Measurements from ENCODE around the gene FBF1.
"Not testable (repeated sequence)": the region's sequence is repeated elsewhere in the genome, so short reads cannot be mapped to it uniquely, and the experiment has no call there.

The FBF1 gene

GRCh38 chr17:75976175-75976848 is 35.5 kb upstream of the FBF1 start:
- Histone ChIP-seq H3K27me3 (ENCODE audit: control insufficient read depth in 2 of 2, insufficient read depth in 2 of 2, low read length in 2 of 2) (no peaks in the 10 kb centered on the region), H3K4me3 (ENCODE audit: low read length in 2 of 2) (peak overlapping the region; percentile 35 to 71), H3K9me3 (ENCODE audit: control insufficient read depth in 2 of 2, low read length in 2 of 2) (no peaks in the 10 kb centered on the region), H3K4me1 (ENCODE audit: control insufficient read depth in 2 of 2, insufficient read depth in 2 of 2, low read length in 2 of 2) (peaks cover 28 to 29% of the 10 kb centered on the region in 2 donors), H3K27ac (ENCODE audit: low read depth in 2 of 2, low read length in 2 of 2) (peak overlapping the region; percentile 74 to 82), H3K9ac (ENCODE audit: low read depth in 1 of 2, low read length in 2 of 2) (peak overlapping the region; percentile 62 to 65), H3K36me3 (ENCODE audit: control insufficient read depth in 2 of 2, insufficient read depth in 2 of 2, low read length in 2 of 2) (peaks cover 10 to 11% of the 10 kb centered on the region in 2 donors)

- peak overlapping the region; percentile 54 to 82 for H3K27ac ChIP-seq (ENCODE audit: low read depth in 2 of 2, low read length in 2 of 2)
- H3K4me1 ChIP-seq (ENCODE audit: control insufficient read depth in 2 of 2, insufficient read depth in 2 of 2, low read length in 2 of 2) = peaks cover 28 to 29% of the 10 kb centered on the region in 2 donors
- peaks cover 11% of the 10 kb centered on the region in 2 donors for H3K36me3 ChIP-seq (ENCODE audit: control insufficient read depth in 2 of 2, insufficient read depth in 2 of 2, low read length in 2 of 2)
- no peaks in the 10 kb centered on the region for H3K27me3 ChIP-seq (ENCODE audit: control insufficient read depth in 2 of 2, insufficient read depth in 2 of 2, low read length in 2 of 2)
- H3K4me3 ChIP-seq (ENCODE audit: low read length in 2 of 2) = peak overlapping the region; percentile 35 to 37
- H3K9ac ChIP-seq (ENCODE audit: low read depth in 1 of 2, low read length in 2 of 2) = peak overlapping the region in 1 of 2 donors; percentile 62
- H3K9me3 ChIP-seq (ENCODE audit: control insufficient read depth in 2 of 2, low read length in 2 of 2) = no peaks in the 10 kb centered on the region
These were observed 34.9 kb upstream of the FBF1 start for GRCh38 chr17:75975757-75976174.

- not testable (repeated sequence) for H3K4me3 ChIP-seq (ENCODE audit: low read length in 2 of 2); H3K27me3 ChIP-seq (ENCODE audit: control insufficient read depth in 2 of 2, insufficient read depth in 2 of 2, low read length in 2 of 2); H3K9me3 ChIP-seq (ENCODE audit: control insufficient read depth in 2 of 2, low read length in 2 of 2)
- H3K4me1 ChIP-seq (ENCODE audit: control insufficient read depth in 2 of 2, insufficient read depth in 2 of 2, low read length in 2 of 2) = peaks cover 22 to 26% of the 10 kb centered on the region in 2 donors
- peak overlapping the region in 1 of 2 donors; percentile 38 for H3K9ac ChIP-seq (ENCODE audit: low read depth in 1 of 2, low read length in 2 of 2)
- peaks cover 14 to 17% of the 10 kb centered on the region in 2 donors for H3K36me3 ChIP-seq (ENCODE audit: control insufficient read depth in 2 of 2, insufficient read depth in 2 of 2, low read length in 2 of 2)
- H3K27ac ChIP-seq (ENCODE audit: low read depth in 2 of 2, low read length in 2 of 2) = peak overlapping the region; percentile 54 to 82
These were observed 34.3 kb upstream of the FBF1 start for GRCh38 chr17:75975187-75975586.

- H3K36me3 ChIP-seq (ENCODE audit: control insufficient read depth in 2 of 2, insufficient read depth in 2 of 2, low read length in 2 of 2) = peaks cover 19 to 23% of the 10 kb centered on the region in 2 donors
- no peak overlapping the region for H3K27ac ChIP-seq (ENCODE audit: low read depth in 2 of 2, low read length in 2 of 2)
- H3K27me3 ChIP-seq (ENCODE audit: control insufficient read depth in 2 of 2, insufficient read depth in 2 of 2, low read length in 2 of 2) = no peaks in the 10 kb centered on the region
- H3K4me1 ChIP-seq (ENCODE audit: control insufficient read depth in 2 of 2, insufficient read depth in 2 of 2, low read length in 2 of 2) = peaks cover 2 to 8% of the 10 kb centered on the region in 2 donors
- H3K9ac ChIP-seq (ENCODE audit: low read depth in 1 of 2, low read length in 2 of 2) = no peak overlapping the region
- H3K4me3 ChIP-seq (ENCODE audit: low read length in 2 of 2) = no peak overlapping the region
- H3K9me3 ChIP-seq (ENCODE audit: control insufficient read depth in 2 of 2, low read length in 2 of 2) = no peaks in the 10 kb centered on the region
These were observed 29.8 kb upstream of the FBF1 start for GRCh38 chr17:75970626-75971025.

- no peak overlapping the region for H3K27ac ChIP-seq (ENCODE audit: low read depth in 2 of 2, low read length in 2 of 2)
- no peak overlapping the region for H3K9ac ChIP-seq (ENCODE audit: low read depth in 1 of 2, low read length in 2 of 2)
- H3K36me3 ChIP-seq (ENCODE audit: control insufficient read depth in 2 of 2, insufficient read depth in 2 of 2, low read length in 2 of 2) = peaks cover 19 to 21% of the 10 kb centered on the region in 2 donors
- H3K27me3 ChIP-seq (ENCODE audit: control insufficient read depth in 2 of 2, insufficient read depth in 2 of 2, low read length in 2 of 2) = no peaks in the 10 kb centered on the region
- peaks cover 0 to 3% of the 10 kb centered on the region in 2 donors for H3K4me1 ChIP-seq (ENCODE audit: control insufficient read depth in 2 of 2, insufficient read depth in 2 of 2, low read length in 2 of 2)
- no peaks in the 10 kb centered on the region for H3K9me3 ChIP-seq (ENCODE audit: control insufficient read depth in 2 of 2, low read length in 2 of 2)
- H3K4me3 ChIP-seq (ENCODE audit: low read length in 2 of 2) = no peak overlapping the region
These were observed 29.2 kb upstream of the FBF1 start for GRCh38 chr17:75970011-75970523.

GRCh38 chr17:75969044-75969443 is 28.2 kb upstream of the FBF1 start:
- not testable (repeated sequence) for H3K4me1 ChIP-seq (ENCODE audit: control insufficient read depth in 2 of 2, insufficient read depth in 2 of 2, low read length in 2 of 2); H3K4me3 ChIP-seq (ENCODE audit: low read length in 2 of 2); H3K27me3 ChIP-seq (ENCODE audit: control insufficient read depth in 2 of 2, insufficient read depth in 2 of 2, low read length in 2 of 2); H3K9me3 ChIP-seq (ENCODE audit: control insufficient read depth in 2 of 2, low read length in 2 of 2); H3K27ac ChIP-seq (ENCODE audit: low read depth in 2 of 2, low read length in 2 of 2); H3K9ac ChIP-seq (ENCODE audit: low read depth in 1 of 2, low read length in 2 of 2)
- H3K36me3 ChIP-seq (ENCODE audit: control insufficient read depth in 2 of 2, insufficient read depth in 2 of 2, low read length in 2 of 2) = peaks cover 21 to 24% of the 10 kb centered on the region in 2 donors

GRCh38 chr17:75965468-75965867 is 24.6 kb upstream of the FBF1 start:
- Histone ChIP-seq H3K27me3 (ENCODE audit: control insufficient read depth in 2 of 2, insufficient read depth in 2 of 2, low read length in 2 of 2) (no peaks in the 10 kb centered on the region), H3K27ac (ENCODE audit: low read depth in 2 of 2, low read length in 2 of 2) (no peak overlapping the region), H3K4me3 (ENCODE audit: low read length in 2 of 2) (no peak overlapping the region), H3K9ac (ENCODE audit: low read depth in 1 of 2, low read length in 2 of 2) (no peak overlapping the region), H3K36me3 (ENCODE audit: control insufficient read depth in 2 of 2, insufficient read depth in 2 of 2, low read length in 2 of 2) (peaks cover 11 to 13% of the 10 kb centered on the region in 2 donors), H3K4me1 (ENCODE audit: control insufficient read depth in 2 of 2, insufficient read depth in 2 of 2, low read length in 2 of 2) (no peaks in the 10 kb centered on the region), H3K9me3 (ENCODE audit: control insufficient read depth in 2 of 2, low read length in 2 of 2) (no peaks in the 10 kb centered on the region)

- H3K27ac ChIP-seq (ENCODE audit: low read depth in 2 of 2, low read length in 2 of 2) = no peak overlapping the region
- H3K9ac ChIP-seq (ENCODE audit: low read depth in 1 of 2, low read length in 2 of 2) = no peak overlapping the region
- no peak overlapping the region for H3K4me3 ChIP-seq (ENCODE audit: low read length in 2 of 2)
- H3K27me3 ChIP-seq (ENCODE audit: control insufficient read depth in 2 of 2, insufficient read depth in 2 of 2, low read length in 2 of 2) = no peaks in the 10 kb centered on the region
- H3K9me3 ChIP-seq (ENCODE audit: control insufficient read depth in 2 of 2, low read length in 2 of 2) = no peaks in the 10 kb centered on the region
- H3K4me1 ChIP-seq (ENCODE audit: control insufficient read depth in 2 of 2, insufficient read depth in 2 of 2, low read length in 2 of 2) = no peaks in the 10 kb centered on the region
- H3K36me3 ChIP-seq (ENCODE audit: control insufficient read depth in 2 of 2, insufficient read depth in 2 of 2, low read length in 2 of 2) = peaks cover 18 to 23% of the 10 kb centered on the region in 2 donors
These were observed 19.1 kb upstream of the FBF1 start for GRCh38 chr17:75959839-75960511.

- Histone ChIP-seq H3K27me3 (ENCODE audit: control insufficient read depth in 2 of 2, insufficient read depth in 2 of 2, low read length in 2 of 2) (no peaks in the 10 kb centered on the region), H3K36me3 (ENCODE audit: control insufficient read depth in 2 of 2, insufficient read depth in 2 of 2, low read length in 2 of 2) (peaks cover 16 to 27% of the 10 kb centered on the region in 2 donors), H3K27ac (ENCODE audit: low read depth in 2 of 2, low read length in 2 of 2) (no peak overlapping the region), H3K4me3 (ENCODE audit: low read length in 2 of 2) (no peak overlapping the region), H3K9ac (ENCODE audit: low read depth in 1 of 2, low read length in 2 of 2) (no peak overlapping the region), H3K9me3 (ENCODE audit: control insufficient read depth in 2 of 2, low read length in 2 of 2) (no peaks in the 10 kb centered on the region), H3K4me1 (ENCODE audit: control insufficient read depth in 2 of 2, insufficient read depth in 2 of 2, low read length in 2 of 2) (no peaks in the 10 kb centered on the region)
These were observed 18.4 kb upstream of the FBF1 start for GRCh38 chr17:75959051-75959838.

Data from mucosa of rectum (tissue), 2 donors.